A673 (cell line): Measurements from ENCODE around the gene ASB1. TPM values are rescaled to one million over a fixed set of nuclear protein-coding genes. Genes with fewer than 3 reads are reported as not detected.

Source experiments
- BruUV-seq: library from RNA; stranded (reverse); fragments of 400-500 nt; replicated peaks from 2 replicates; lab custom pipeline; 2021; lab: Mats Ljungman, UMichigan
- CTCF ChIA-PET: fragments of 300-600 bp; sonication (Branson Sonifier 250); formaldehyde crosslinking; loops from one replicate; lab custom pipeline; 2022; ENCODE audit warnings: antibody characterized with exemption; lab: Charles Lee
- POLR2A ChIA-PET: fragments of 300-600 bp; sonication (Branson Sonifier 250); formaldehyde crosslinking; loops from one replicate; lab custom pipeline; 2022; ENCODE audit warnings: antibody characterized with exemption; ENCODE audit not compliant: low non-redundant PET; lab: Charles Lee
- DNase-seq: peaks from one replicate; pipeline ENCODE4 v3.0.0-alpha.2; 2015; ENCODE audit warnings: low spot score
- H3K27ac ChIP-seq: fragments of 200-600 bp; sonication (generic); 2 replicates; pipeline ENCODE4 v1.5.1; 2016; ENCODE audit warnings: mixed run types, low read depth, mild to moderate bottlenecking, mixed read lengths, antibody characterized with exemption, low read length; ENCODE audit not compliant: poor library complexity, severe bottlenecking
- H3K27me3 ChIP-seq: fragments of 200-600 bp; sonication (generic); replicated peaks from 2 replicates; pipeline ENCODE4 v1.6.1; 2017; ENCODE audit warnings: mixed run types, low read depth, mild to moderate bottlenecking, mixed read lengths, antibody characterized with exemption, low read length; ENCODE audit not compliant: insufficient read depth, poor library complexity
- H3K36me3 ChIP-seq: fragments of 200-600 bp; sonication (generic); 2 replicates; pipeline ENCODE4 v1.6.1; 2016; ENCODE audit warnings: mixed run types, mild to moderate bottlenecking, mixed read lengths, antibody characterized with exemption, low read length; ENCODE audit not compliant: insufficient read depth, poor library complexity, severe bottlenecking
- H3K4me1 ChIP-seq: fragments of 200-600 bp; sonication (generic); 2 replicates; pipeline ENCODE4 v1.6.1; 2017; ENCODE audit warnings: mixed run types, mild to moderate bottlenecking, mixed read lengths, antibody characterized with exemption, low read length; ENCODE audit not compliant: insufficient read depth, poor library complexity, severe bottlenecking
- H3K4me3 ChIP-seq: fragments of 200-600 bp; sonication (generic); 2 replicates; pipeline ENCODE4 v1.5.1; 2016; ENCODE audit warnings: low read depth, mixed run types, mild to moderate bottlenecking, mixed read lengths, low read length; ENCODE audit not compliant: poor library complexity, severe bottlenecking
- H3K9me3 ChIP-seq: fragments of 200-600 bp; sonication (generic); 2 replicates; pipeline ENCODE4 v1.6.1; 2016; ENCODE audit warnings: mixed run types, low read depth, mild to moderate bottlenecking, mixed read lengths, antibody characterized with exemption, low read length; ENCODE audit not compliant: poor library complexity, severe bottlenecking
- EZH2 ChIP-seq: fragments of 200-600 bp; sonication (generic); IDR thresholded peaks from 2 replicates; pipeline ENCODE4 v1.6.1; 2017; ENCODE audit warnings: borderline replicate concordance, low read depth, mild to moderate bottlenecking, mixed read lengths, antibody characterized with exemption, low read length; ENCODE audit not compliant: poor library complexity, severe bottlenecking
- intact Hi-C: fragments of 100-400 bp; cut with micrococcal nuclease; formaldehyde crosslinking; loops from one replicate; pipeline ENCODE4 v1.10.0; 2022; ENCODE audit not compliant: unreplicated experiment
- total RNA-seq: library from RNA; stranded (reverse); gene quantifications from 2 replicates; pipeline ENCODE4 v1.2.3, GENCODE V29; 2021
- TF ChIP-seq, protein P1 (sequence below): fragments of 300-800, 200-600 bp; sonication (generic); conservative IDR thresholded peaks from 2 replicates; pipeline ENCODE4 v1.5.1; 2017; ENCODE audit warnings: low read depth, mild to moderate bottlenecking, antibody characterized with exemption, low read length, moderate library complexity, mixed read lengths

ASB1 gene
- total RNA-seq, 1 experiment from 2014 or later, result 36.9 TPM

DNA sequence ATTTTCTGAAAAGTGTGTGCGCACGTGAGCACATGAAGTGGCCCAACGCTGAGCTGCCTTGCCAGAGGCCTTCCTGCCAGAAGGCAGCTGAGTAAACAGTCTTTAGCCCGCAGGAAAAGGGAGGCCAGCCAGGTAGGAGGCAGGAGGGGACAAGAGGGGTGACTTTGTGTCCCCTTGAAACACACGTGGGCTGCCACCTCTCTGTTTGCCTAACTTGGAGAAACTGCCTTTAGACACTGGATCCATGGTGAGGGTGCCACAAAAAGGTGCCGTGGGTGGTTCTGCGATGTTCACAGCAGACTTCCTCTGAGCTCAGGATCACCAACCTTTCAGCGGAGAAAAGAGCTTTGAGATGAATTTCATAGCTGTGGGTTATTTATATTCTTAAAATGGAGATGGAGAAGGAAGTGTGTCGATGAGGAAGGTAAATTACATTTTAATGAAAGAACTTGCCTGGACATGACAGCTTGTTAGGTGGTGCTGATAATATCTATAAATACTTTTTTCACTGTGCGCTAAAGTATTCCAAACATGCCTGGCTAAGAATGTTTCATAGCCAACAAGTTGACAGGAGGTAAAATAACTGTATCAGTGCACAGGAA, 36.6 kb upstream of the ASB1 start:
- H3K4me3 ChIP-seq, result no peak overlapping the region
- POLR2A ChIA-PET, result no interaction called here
- H3K27me3 ChIP-seq, result no peaks in the 10 kb centered on the region
- no peak for DNase-seq
- no TSS peak for BruUV-seq
- H3K4me1 ChIP-seq, result peaks cover 4% of the 10 kb centered on the region
- no peaks in the 10 kb centered on the region for H3K36me3 ChIP-seq
- intact Hi-C loops, result no loop called here
- CTCF ChIA-PET, result no interaction called here
- no peak overlapping the region for H3K27ac ChIP-seq
- no peaks in the 10 kb centered on the region for H3K9me3 ChIP-seq
- TF ChIP-seq EZH2, result no peak
- TF ChIP-seq, protein P1, sequence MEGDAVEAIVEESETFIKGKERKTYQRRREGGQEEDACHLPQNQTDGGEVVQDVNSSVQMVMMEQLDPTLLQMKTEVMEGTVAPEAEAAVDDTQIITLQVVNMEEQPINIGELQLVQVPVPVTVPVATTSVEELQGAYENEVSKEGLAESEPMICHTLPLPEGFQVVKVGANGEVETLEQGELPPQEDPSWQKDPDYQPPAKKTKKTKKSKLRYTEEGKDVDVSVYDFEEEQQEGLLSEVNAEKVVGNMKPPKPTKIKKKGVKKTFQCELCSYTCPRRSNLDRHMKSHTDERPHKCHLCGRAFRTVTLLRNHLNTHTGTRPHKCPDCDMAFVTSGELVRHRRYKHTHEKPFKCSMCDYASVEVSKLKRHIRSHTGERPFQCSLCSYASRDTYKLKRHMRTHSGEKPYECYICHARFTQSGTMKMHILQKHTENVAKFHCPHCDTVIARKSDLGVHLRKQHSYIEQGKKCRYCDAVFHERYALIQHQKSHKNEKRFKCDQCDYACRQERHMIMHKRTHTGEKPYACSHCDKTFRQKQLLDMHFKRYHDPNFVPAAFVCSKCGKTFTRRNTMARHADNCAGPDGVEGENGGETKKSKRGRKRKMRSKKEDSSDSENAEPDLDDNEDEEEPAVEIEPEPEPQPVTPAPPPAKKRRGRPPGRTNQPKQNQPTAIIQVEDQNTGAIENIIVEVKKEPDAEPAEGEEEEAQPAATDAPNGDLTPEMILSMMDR, result no peak

DNA sequence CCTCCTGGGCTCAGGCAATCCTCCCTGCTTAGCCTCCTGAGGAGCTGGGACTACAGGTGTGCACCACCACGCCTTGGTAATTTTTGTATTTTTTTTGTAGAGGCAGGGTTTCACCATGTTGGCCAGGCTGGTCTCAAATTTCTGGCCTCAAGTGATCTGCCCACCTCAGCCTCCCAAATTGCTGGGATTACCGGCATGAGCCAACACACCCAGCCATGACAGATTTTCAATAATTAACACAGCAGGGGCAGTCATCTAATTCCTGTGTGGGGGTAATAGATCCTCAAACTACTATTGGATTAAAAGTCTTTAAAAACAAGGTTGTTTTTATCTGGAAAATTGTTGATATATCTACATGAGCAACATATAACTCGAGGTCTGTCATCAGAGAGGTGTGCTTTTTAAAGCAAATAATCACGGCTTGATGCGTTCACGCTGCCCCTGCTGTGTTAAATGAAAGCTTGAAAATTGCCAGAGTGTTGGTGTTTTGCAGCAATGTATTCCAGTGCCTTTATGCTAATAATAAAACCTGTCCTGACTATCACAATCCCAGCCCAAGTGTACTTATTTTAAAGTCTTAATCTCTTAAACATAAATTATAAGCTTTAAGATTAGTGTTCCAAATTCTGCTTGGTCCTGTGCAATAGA, 35.6 kb upstream of the ASB1 start:
- intact Hi-C loops, result no loop called here
- DNase-seq, result peak; percentile 52
- POLR2A ChIA-PET, result no interaction called here
- Histone ChIP-seq H3K27ac (no peak overlapping the region), H3K27me3 (no peaks in the 10 kb centered on the region), H3K36me3 (no peaks in the 10 kb centered on the region), H3K4me3 (no peak overlapping the region), H3K9me3 (no peaks in the 10 kb centered on the region), H3K4me1 (peaks cover 4% of the 10 kb centered on the region)
- CTCF ChIA-PET, result no interaction called here
- TF ChIP-seq, protein P1, result no peak
- TF ChIP-seq EZH2, result no peak
- no TSS peak for BruUV-seq

DNA sequence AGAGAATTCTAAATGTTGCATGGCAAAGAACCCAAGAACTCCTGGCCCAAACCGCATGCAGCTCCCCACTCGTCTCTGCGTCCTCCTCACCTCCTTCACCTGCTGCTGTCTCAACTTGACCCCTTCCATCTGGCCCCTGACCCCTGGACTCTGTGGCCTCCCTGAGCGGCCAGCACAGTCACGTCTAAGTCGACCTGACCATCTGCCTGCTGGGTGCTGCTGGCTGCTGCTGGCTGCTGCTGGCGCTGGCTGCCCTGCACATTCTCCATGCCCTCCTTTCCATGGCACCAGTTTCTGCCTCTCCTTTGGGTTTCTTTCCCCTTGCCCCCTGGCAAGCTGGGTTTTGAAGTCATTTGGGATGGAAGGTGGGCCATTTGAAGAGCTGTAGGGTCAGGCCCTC, 30.1 kb upstream of the ASB1 start:
- CTCF ChIA-PET, result interaction anchor here (0.6 kb wide), 1 partner anchor 617 kb away, joined by 3 read pairs; no protein-coding TSS in a partner anchor
- intact Hi-C loops, result no loop called here

More for the DNA sequence above, 30.1 kb upstream of the ASB1 start:
- TF ChIP-seq EZH2, result no peak
- TF ChIP-seq, protein P1, result no peak
- no peak for DNase-seq
- Histone ChIP-seq H3K27ac (no peak overlapping the region), H3K9me3 (no peaks in the 10 kb centered on the region), H3K27me3 (no peaks in the 10 kb centered on the region), H3K36me3 (no peaks in the 10 kb centered on the region), H3K4me3 (no peak overlapping the region), H3K4me1 (no peaks in the 10 kb centered on the region)
- BruUV-seq, result no TSS peak
- POLR2A ChIA-PET, result no interaction called here
